ENCODE results near the gene TMEM79. TPM values are rescaled to one million over a fixed set of nuclear protein-coding genes. Genes with fewer than 3 reads are reported as not detected.

The TMEM79 gene
- total RNA-seq, 1 donor from 2014 or later: 6.1 TPM

GRCh38 chr1:156262461-156263287 is 21.5 kb upstream of the TMEM79 start:
- Mint-ChIP-seq H3K9me3 (no peaks in the 10 kb centered on the region), H3K4me3 (no peak overlapping the region), H3K27me3 (ENCODE audit: low read depth) (no peaks in the 10 kb centered on the region), H3K27ac (no peak overlapping the region), H3K4me1 (no peaks in the 10 kb centered on the region), H3K36me3 (peaks cover 63% of the 10 kb centered on the region)
- no peak for DNase-seq (ENCODE audit: low spot score in 2 of 2, unreplicated experiment in 2 of 2)
- no peak for TF ChIP-seq CTCF (IDR thresholded peaks at IDR 0.05; ENCODE audit: unreplicated experiment)

GRCh38 chr1:156263288-156263655 is 20.9 kb upstream of the TMEM79 start:
- H3K4me1 Mint-ChIP-seq: no peaks in the 10 kb centered on the region
- no peaks in the 10 kb centered on the region for H3K27me3 Mint-ChIP-seq (ENCODE audit: low read depth)
- TF ChIP-seq CTCF (IDR thresholded peaks at IDR 0.05; ENCODE audit: unreplicated experiment): no peak
- H3K27ac Mint-ChIP-seq: no peak overlapping the region
- peaks cover 59% of the 10 kb centered on the region for H3K36me3 Mint-ChIP-seq
- no peak overlapping the region for H3K4me3 Mint-ChIP-seq
- H3K9me3 Mint-ChIP-seq: no peaks in the 10 kb centered on the region
- DNase-seq (ENCODE audit: low spot score in 2 of 2, unreplicated experiment in 2 of 2): no peak

GRCh38 chr1:156266051-156266450 is 18.1 kb upstream of the TMEM79 start:
- Mint-ChIP-seq H3K9me3 (no peaks in the 10 kb centered on the region), H3K4me1 (no peaks in the 10 kb centered on the region), H3K4me3 (no peak overlapping the region), H3K27ac (no peak overlapping the region), H3K27me3 (ENCODE audit: low read depth) (no peaks in the 10 kb centered on the region), H3K36me3 (peaks cover 55% of the 10 kb centered on the region)
- no peak for DNase-seq (ENCODE audit: low spot score in 2 of 2, unreplicated experiment in 2 of 2)
- no peak for TF ChIP-seq CTCF (IDR thresholded peaks at IDR 0.05; ENCODE audit: unreplicated experiment)

GRCh38 chr1:156268336-156268735 is 15.8 kb upstream of the TMEM79 start:
- H3K4me1 Mint-ChIP-seq: no peaks in the 10 kb centered on the region
- DNase-seq (ENCODE audit: low spot score in 2 of 2, unreplicated experiment in 2 of 2): no peak
- peaks cover 56% of the 10 kb centered on the region for H3K36me3 Mint-ChIP-seq
- no peaks in the 10 kb centered on the region for H3K27me3 Mint-ChIP-seq (ENCODE audit: low read depth)
- no peak overlapping the region for H3K4me3 Mint-ChIP-seq
- no peak for TF ChIP-seq CTCF (IDR thresholded peaks at IDR 0.05; ENCODE audit: unreplicated experiment)
- H3K27ac Mint-ChIP-seq: no peak overlapping the region
- H3K9me3 Mint-ChIP-seq: no peaks in the 10 kb centered on the region

- no peaks in the 10 kb centered on the region for H3K27me3 Mint-ChIP-seq (ENCODE audit: low read depth)
- no peak overlapping the region for H3K4me3 Mint-ChIP-seq
- no peak for TF ChIP-seq CTCF (IDR thresholded peaks at IDR 0.05; ENCODE audit: unreplicated experiment)
- H3K27ac Mint-ChIP-seq: no peak overlapping the region
- H3K9me3 Mint-ChIP-seq: no peaks in the 10 kb centered on the region
- H3K36me3 Mint-ChIP-seq: peaks cover 59% of the 10 kb centered on the region
- no peak for DNase-seq (ENCODE audit: low spot score in 2 of 2, unreplicated experiment in 2 of 2)
- no peaks in the 10 kb centered on the region for H3K4me1 Mint-ChIP-seq
Measured at GRCh38 chr1:156270314-156270713, 13.8 kb upstream of the TMEM79 start.
